NCI-H2196 (cell line): Measurements from ENCODE around the gene IL10RB.
"Not testable (repeated sequence)": the region's sequence is repeated elsewhere in the genome, so short reads cannot be mapped to it uniquely, and the experiment has no call there.

Experiments
- DNase-seq: peaks from one replicate; lab custom pipeline; 2025; ENCODE audit not compliant: unreplicated experiment; lab: John Stamatoyannopoulos, UW

The IL10RB gene

DNA sequence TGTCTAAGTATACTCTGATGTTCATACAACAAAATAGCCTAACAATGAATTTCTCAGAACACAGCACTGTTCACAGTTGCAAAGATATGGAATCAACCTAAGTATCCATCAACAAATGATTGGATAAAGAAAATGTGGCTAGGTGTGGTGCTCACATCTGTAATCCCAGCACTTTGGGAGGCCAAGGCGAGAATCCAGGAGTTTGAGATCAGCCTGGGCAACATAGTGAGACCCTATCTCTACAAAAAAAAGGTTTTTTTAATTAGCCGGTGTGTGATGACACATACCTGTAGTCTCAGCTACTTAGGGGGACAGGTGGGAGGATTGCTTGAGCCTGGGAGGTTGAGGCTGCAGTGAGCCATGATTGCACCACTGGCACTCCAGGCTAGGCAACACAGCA is 25.8 kb upstream of the IL10RB start:
- DNase-seq = no peak

DNA sequence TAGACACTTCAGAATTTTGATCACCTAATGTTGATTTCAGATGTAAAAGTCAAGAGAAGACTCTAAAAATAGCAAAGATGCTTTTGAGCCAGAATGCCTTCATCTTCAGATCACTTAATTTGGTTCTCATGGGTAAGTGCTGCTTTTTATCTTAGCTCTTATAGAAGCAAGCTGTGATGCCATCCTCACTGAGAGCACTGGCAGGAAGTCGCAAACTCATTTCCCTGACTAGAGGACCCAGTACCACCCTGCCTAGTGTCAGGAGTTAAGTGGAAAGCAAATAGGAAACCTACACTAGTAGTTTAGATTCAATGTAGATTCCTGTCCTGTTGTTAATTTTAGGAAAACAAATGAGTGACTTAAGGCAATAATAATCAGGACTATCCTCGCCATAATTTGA is 24.3 kb upstream of the IL10RB start:
- no peak for DNase-seq

DNA sequence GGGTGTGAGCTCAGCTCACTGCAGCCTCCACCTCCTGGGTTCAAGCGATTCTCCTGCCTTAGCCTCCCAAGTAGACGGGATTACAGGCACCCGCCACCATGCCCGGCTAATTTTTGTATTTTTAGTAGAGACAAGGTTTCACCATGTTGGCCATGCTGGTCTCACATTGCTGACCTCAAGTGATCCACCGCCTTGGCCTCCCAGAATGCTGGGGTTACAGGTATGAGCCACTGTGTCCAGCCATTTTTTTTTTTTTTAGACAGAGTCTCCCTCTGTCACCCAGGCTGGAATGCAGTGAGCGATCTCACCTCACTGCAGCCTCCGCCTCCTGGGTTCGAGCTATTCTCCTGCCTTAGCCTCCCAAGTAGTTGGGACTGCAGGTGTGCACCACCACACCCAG is 23.3 kb upstream of the IL10RB start:
- DNase-seq = not testable (repeated sequence)

DNA sequence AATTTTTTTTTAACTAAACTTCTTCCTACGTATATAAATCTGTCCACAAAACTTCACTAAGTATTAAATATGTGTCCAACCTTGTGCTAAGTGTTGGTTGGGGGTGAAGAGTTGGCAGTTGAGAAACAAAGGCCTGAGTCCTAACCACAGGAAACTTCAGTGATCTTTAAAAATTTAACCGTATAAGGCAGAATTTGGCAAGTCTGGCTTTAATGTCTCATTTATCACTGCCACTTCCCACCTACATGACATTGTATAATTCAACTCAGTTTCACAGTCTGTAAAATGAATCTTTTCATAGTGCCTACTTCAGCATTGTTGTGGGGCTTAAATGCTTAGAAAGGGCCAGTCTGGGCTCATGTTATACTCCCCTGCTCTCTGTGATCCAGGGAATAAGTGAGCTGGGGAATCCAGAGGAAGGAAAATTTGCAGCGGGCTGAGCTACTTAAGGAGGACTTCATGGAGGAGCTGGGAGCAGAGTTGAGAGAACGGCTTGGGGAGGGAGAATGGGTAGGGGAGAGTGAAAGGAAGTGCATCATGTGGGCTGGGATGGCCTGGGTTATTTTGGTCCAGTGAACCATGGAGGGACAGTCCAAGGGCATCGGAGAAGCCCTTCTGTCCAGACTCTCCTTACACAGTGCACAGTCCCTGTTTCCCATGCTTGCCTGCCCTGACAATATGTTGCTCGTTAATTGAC is 21.9 kb upstream of the IL10RB start:
- no peak for DNase-seq

DNA sequence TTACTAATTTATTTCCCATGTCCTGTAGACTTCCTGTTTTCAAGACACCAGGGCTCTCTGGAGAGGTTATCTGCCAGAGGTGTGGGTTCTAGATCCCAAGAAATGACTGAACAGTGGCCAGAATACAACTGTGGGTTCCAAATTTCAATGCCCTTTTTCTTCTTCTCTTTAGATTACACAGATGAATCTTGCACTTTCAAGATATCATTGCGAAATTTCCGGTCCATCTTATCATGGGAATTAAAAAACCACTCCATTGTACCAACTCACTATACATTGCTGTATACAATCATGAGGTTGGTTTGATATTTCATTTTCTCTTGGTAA is 21.4 kb upstream of the IL10RB start:
- no peak for DNase-seq

DNA sequence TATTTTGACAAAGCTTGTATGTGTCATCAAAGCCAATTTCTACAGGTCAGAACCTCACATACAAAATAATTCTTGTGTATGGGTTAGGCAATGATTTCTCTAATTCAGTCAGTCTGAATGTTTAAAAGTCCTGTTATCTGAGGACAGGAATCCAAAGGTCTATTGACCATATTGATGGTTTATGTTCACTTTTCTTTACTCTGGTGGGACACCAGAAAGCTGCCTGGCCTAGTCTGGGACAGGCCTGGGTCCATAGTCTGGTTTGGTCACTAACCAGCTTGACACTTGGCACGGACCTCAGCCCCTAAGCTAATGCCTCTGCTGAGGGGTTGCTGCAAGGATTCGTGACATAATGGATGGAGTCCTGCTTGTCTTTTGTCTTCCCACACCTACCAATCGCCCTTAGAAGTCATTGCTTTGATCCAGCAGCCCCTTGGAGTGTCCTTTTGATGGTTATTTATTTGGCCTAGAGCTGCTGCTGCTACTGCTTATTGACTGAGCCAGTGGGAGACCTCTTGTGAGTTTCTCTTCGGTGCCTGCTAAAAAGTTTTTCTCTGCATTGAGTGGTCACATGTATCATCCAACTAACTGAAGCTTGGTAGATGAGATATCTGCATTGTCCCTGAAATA is 20.8 kb upstream of the IL10RB start:
- DNase-seq = no peak

DNA sequence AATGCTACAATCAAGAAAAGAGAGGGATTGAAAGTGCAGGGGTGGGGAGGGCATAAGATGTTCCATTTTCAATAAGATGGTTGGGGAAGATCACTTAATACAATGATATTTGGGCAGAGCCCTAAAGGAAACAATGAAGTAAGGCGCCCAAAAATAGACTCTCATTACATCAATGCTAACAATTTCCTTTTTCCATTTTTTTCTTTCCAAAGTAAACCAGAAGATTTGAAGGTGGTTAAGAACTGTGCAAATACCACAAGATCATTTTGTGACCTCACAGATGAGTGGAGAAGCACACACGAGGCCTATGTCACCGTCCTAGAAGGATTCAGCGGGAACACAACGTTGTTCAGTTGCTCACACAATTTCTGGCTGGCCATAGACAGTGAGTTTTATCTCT is 19.7 kb upstream of the IL10RB start:
- DNase-seq = no peak

DNA sequence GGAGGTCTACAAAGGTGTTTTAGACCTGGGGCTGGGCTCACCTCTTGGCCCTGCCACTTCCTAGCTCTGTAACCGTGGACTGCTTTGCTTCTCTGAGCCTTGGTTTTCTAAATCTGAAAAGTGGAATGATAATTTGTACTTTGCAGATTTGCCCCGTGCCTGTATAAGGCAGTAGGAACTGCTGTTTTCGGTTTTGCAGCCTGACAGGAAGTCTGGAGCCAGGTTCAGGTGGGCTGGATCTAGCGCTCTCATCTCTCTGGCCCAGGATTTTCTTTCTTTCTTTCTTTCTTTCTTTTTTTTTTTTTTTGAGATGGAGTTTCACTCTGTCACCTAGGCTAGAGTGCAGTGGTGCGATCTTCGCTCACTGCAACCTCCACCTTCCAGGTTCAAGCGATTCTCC is 19.2 kb upstream of the IL10RB start:
- DNase-seq = no peak

DNA sequence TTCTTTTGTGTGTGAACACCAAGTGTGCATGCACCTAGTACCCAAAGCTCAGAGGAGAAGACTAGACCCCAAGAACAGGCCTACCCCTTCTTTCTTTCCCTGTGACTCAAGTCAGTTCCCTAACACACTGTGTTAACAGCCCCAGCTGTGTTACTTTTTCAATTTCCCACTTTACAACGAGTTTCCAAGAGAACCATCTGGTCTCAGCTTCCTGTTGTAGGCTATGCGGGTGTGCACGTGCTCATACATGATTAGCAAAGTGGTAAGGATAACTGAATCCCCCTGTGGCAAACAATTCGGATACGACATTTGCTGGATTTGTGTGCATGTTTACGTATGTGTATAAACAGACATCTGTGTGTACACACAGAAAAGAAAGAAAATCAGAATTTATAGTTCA is 18.6 kb upstream of the IL10RB start:
- no peak for DNase-seq

DNA sequence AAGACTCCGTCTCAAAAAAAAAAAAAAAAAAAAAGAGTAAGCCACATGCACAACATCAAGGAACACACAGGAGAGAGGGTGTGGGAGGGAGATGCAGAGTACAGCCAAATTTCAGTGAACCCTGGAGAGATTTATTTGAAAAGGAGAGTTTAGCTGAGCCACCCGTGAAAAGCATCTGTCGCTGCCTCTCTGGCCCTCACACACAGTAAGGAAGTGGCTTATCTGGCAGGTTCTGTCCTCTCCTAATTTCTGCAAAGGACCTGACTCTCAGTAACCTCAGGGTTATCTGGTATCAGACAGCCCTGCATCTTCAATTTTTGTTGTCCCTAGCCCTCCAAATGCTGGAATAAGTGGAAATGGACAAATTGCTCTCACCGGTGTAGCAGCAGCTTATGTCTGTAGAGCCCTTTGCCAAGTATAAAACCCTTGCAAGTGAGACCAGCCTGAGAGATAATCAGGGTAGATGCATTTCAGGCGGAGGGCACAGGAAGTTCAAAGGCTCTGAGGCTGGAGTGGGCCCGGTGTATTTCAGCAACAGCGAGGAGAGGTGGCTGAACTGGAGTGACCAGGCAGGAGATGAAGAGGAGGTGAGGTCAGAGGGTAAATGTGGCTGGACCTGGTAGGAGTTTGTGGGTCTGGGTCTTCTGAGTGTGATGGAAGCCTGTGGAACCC is 16.7 kb upstream of the IL10RB start:
- no peak for DNase-seq

DNA sequence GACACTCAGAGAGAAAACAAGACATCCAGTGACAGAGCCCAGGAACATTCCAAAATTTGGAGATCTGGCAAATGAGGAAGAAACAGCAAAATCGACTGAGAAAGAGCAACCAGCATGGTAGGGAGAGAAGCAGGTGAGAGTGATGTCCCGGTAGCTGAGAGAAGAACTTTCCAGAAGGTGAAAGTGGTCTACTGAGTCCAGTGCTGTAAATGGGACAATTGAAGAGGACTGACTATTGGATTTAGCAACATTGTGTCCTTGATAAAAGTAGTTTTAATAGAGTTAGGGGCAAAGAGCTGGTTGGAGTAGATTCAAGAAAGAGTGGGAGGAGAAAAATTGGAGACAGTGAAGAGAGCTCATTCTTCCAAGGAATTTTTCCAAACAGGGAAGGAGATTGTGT is 15.0 kb upstream of the IL10RB start:
- no peak for DNase-seq

DNA sequence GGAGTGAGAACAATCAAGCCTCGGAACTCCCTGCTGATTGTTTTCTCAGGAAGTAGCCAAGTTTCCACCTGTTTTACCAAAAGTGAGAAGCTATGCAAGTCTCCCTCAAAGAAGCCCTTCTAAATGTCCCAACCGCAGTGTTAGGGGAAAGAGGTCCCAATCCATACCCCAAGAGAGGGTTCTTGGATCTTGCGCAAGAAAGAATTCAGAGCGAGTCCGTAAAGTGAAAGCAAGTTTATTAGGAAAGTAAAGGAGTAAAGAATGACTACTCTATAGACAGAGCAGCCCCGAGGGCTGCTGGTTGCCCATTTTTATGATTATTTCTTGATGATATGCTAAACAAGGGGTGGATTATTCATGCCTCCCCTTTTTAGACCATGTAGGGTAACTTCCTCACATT is 12.8 kb upstream of the IL10RB start:
- not testable (repeated sequence) for DNase-seq

DNA sequence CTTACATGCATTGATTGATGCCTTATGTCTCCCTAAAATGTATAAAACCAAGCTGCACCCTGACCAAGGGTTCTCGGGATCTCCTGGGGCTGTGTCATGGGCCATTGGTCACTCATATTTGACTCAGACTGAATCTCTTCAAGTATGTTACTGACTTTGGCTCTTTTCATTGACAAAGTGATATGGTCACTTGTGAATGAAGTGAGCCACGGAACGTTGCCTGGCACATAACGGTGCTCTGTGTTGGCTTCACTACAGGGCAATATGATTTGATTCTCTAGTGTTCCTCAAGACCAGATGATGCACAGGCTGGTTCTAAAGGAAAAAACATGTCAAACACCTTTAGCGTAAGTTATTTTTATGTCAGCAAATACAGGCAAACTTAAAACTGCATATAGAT is 11.4 kb upstream of the IL10RB start:
- DNase-seq = no peak

DNA sequence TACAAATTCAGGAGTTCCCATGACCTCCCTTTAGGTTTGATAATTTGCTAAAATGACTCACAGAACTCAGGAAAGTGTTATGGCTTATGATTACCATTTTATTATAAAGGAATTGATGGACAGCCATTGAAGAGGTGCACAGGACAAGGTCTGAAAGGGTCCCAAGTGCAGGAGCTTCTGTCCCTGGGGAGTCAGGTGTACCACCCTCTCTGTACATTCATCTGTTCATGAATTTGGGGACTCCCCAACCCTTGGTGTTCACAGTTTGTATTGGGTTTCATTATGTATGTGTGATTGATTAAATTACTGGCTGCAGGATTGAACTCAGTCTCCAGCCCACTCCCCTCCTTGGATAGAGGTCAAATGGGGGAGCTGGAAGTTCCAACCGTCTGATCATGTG is 10.8 kb upstream of the IL10RB start:
- no peak for DNase-seq

DNA sequence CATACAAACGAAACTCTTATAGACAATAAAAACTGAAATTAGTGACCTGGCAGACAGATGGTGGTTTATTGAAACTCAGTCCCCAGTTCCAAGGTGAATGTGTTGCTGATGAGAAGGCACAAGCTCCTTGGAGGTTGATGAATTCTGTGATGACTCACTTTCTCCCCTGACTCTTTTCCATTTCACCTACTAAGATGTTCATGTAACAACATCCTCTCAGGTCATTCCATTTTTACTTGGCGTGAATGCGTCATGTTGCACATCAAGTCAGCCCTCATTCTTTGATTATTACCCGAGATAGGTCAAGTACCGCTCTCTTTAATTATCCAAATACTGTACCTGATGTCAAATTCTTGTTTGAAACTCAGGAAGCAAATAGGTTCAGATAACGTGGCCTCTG is 10.1 kb upstream of the IL10RB start:
- no peak for DNase-seq

DNA sequence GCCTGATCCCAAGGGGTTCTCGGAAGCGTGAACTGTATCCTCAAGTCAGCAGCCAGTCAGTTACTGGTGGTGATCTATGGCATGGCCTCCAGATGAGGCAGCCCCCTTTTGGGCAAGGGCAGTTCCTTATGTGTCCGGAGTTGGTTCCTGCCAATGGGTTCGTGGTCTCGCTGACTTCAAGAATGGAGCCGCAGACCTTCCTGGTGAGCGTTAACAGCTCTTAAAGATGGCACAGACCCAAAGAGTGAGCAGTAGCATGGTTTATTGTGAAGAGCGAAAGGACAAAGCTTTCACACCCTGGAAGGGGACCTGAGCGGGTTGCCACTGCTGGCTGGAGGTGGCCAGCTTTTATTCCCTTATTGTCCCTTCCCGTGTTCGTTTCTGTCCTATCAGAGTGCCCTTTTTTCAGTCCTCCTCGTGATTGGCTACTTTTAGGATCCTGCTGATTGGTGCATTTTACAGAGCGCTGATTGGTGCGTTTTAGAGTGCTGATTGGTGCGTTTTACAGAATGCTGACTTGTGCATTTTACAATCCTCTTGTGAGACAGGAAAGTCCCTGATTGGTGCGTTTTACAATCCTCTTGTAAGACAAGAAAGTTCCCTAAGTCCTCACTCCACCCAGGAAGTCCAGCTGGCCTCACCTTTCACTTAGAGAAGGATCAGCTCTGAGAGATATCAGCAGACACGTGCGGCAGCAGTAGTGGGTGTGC is 8.9 kb upstream of the IL10RB start:
- DNase-seq = no peak

DNA sequence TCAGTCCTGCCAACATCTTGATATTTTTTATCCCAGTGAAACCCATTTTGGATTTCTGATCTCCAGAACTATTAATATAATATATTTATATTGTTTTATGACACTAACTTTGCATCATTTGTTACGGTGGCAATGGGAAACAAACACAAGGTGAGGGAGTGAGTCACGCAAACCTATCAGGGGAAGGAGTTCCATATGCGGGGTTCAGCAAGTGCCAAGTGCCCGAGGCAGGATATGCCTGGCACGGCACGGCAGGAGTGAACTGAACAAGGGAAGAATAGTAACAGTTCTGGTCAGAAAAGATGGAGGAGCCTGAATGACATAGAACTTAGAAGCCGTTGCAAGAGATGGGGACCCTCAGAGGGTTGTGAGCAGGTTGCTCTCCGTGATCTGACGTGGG is 7.7 kb upstream of the IL10RB start:
- DNase-seq = no peak

DNA sequence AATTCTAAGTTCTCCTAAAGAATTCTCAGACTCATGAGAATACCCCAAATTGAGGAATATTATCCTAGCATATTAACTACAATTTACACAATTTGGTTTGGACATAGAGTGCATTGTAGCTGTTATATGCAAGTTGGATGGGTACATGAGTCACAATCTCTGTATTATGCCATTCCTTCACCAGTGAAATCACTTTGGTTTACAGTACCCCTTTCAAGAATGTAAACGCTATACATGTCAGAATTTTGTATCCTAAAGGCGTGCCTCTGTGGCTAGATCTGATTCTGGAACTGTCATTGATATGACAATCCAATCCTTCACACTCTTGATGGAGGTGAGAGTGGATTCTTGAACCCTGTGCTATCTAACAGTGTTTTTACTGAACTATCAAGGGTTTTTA is 6.7 kb upstream of the IL10RB start:
- no peak for DNase-seq

DNA sequence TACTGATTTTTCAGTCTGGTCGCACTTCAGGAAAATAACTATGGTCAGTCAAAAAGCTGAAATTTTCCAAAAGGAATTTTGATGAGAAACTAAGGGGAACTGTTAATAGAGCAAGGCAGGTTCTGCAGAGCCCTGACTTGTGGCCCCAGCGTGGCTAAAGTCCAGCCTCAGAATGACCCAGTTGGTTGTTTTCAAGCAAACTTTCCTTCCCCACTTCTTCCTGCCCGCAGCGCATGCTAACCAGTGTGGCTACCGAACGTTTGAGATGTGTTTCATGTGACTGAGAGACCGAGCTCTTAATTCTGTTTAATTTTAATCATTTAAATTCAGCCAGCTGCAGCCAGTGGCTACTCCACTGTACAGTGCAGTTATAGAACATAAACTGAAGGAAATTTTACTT is 6.2 kb upstream of the IL10RB start:
- no peak for DNase-seq

DNA sequence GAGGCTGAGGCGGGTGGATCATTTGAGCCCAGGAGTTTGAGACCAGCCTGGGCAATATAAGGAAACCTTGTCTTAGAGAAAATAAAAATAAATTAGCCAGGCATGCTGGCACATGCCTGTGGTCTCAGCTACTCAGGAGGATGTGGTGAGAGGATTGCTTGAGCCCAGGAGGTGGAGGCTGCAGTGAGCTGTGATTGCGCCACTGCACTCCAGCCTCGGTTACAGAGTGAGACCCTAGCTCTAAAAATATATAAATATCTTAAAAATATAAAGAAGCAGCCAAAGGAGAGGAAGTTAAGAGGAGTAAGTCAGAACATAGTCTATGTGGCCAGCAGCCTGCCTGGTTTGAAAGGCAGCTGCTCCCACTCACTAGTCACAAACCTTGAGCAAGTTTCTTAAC is 4.5 kb upstream of the IL10RB start:
- no peak for DNase-seq

DNA sequence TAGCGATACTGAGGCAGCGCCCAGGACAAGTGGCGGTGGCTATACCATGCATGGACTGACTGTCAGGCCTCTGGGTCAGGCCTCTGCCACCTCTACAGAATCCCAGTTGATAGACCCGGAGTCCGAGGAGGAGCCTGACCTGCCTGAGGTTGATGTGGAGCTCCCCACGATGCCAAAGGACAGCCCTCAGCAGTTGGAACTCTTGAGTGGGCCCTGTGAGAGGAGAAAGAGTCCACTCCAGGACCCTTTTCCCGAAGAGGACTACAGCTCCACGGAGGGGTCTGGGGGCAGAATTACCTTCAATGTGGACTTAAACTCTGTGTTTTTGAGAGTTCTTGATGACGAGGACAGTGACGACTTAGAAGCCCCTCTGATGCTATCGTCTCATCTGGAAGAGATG is 3.2 kb upstream of the IL10RB start:
- DNase-seq = no peak

DNA sequence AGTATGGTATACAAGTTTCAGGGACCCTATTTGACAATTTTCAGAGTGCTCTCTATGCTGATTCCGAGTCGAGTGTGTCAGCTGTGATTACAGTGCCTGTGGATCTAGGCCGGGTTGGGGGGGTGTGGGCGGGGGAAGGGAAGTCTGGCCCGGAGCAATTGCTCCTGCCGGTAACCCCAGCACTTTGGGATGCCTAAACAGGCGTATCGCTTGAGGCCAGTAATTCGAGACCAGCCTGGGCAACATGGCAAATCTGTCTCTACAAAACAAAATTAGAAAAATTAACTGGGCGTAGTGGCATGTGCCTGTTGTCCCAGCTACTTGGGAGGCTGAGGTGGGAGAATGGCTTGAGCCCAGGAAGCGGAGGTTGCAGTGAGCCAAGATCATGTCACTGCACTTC is 1.6 kb upstream of the IL10RB start:
- DNase-seq = no peak
